ENCODE results near the gene RAB9B. TPM values are rescaled to one million over a fixed set of nuclear protein-coding genes. Genes with fewer than 3 reads are reported as not detected.

RAB9B gene
- total and polyA plus RNA-seq, 2 donors (not counting 1 experiment from before 2014, with no cell fraction given) = 0.50 to 0.90 TPM

- H3K27me3 ChIP-seq (ENCODE audit: control insufficient read depth, insufficient read depth, low read length) = no peaks in the 10 kb centered on the region
- H2AFZ ChIP-seq (ENCODE audit: low read length) = no peak overlapping the region
Observed at GRCh38 chrX:103797691-103798090, 34.4 kb downstream of the RAB9B start.

GRCh38 chrX:103794119-103794518, 37.9 kb downstream of the RAB9B start:
- no peak for TF ChIP-seq EZH2 (IDR thresholded peaks at IDR 0.05; ENCODE audit: low read length, missing control alignments)
- no peak for TF ChIP-seq CTCF (conservative IDR thresholded peaks at IDR 0.05 in 1 of 2, IDR thresholded peaks at IDR 0.05 in 1 of 2; ENCODE audit: low read depth in 1 of 2, low read length in 2 of 2)
- no peaks in the 10 kb centered on the region for H3K79me2 ChIP-seq (ENCODE audit: control insufficient read depth, insufficient read depth, low read length)
- peaks cover 4% of the 10 kb centered on the region for H3K4me1 ChIP-seq (ENCODE audit: control insufficient read depth, extremely low read depth, insufficient read depth, low read length)
- no peaks in the 10 kb centered on the region for H3K36me3 ChIP-seq (ENCODE audit: control insufficient read depth, insufficient read depth, low read length)
- H3K27ac ChIP-seq (ENCODE audit: insufficient read depth, low read length) = peak overlapping the region; percentile 67
- no peaks in the 10 kb centered on the region for H3K9me3 ChIP-seq (ENCODE audit: control insufficient read depth, insufficient read depth, low read depth, low read length)
- no peak overlapping the region for H3K4me3 ChIP-seq (replicated peaks in 1 of 4; ENCODE audit: control extremely low read depth in 1 of 4, insufficient read depth in 1 of 4, low read depth in 3 of 4, low read length in 4 of 4)
- H3K9ac ChIP-seq (ENCODE audit: insufficient read depth, low read length) = no peak overlapping the region
- peak in 1 of 2 donors; percentile 22 for DNase-seq (ENCODE audit: low read depth in 2 of 2)
- H3K4me2 ChIP-seq (ENCODE audit: extremely low read depth, insufficient read depth, low read length) = peak overlapping the region; percentile 75
- no peaks in the 10 kb centered on the region for H4K20me1 ChIP-seq (ENCODE audit: control insufficient read depth, extremely low read depth, insufficient read depth, low read length)
- peaks cover 2% of the 10 kb centered on the region for H3K27me3 ChIP-seq (ENCODE audit: control insufficient read depth, insufficient read depth, low read length)
- H2AFZ ChIP-seq (ENCODE audit: low read length) = peak overlapping the region; percentile 31

More at GRCh38 chrX:103797691-103798090, 34.4 kb downstream of the RAB9B start:
- no peaks in the 10 kb centered on the region for H3K9me3 ChIP-seq (ENCODE audit: control insufficient read depth, insufficient read depth, low read depth, low read length)
- H3K4me2 ChIP-seq (ENCODE audit: extremely low read depth, insufficient read depth, low read length) = no peak overlapping the region
- peaks cover 4% of the 10 kb centered on the region for H3K4me1 ChIP-seq (ENCODE audit: control insufficient read depth, extremely low read depth, insufficient read depth, low read length)
- no peaks in the 10 kb centered on the region for H3K36me3 ChIP-seq (ENCODE audit: control insufficient read depth, insufficient read depth, low read length)
- no peaks in the 10 kb centered on the region for H3K79me2 ChIP-seq (ENCODE audit: control insufficient read depth, insufficient read depth, low read length)
- no peaks in the 10 kb centered on the region for H4K20me1 ChIP-seq (ENCODE audit: control insufficient read depth, extremely low read depth, insufficient read depth, low read length)
- TF ChIP-seq EZH2 (IDR thresholded peaks at IDR 0.05; ENCODE audit: low read length, missing control alignments) (no peak), CTCF (conservative IDR thresholded peaks at IDR 0.05 in 1 of 2, IDR thresholded peaks at IDR 0.05 in 1 of 2; ENCODE audit: low read depth in 1 of 2, low read length in 2 of 2) (no peak)
- no peak overlapping the region for H3K9ac ChIP-seq (ENCODE audit: insufficient read depth, low read length)
- H3K4me3 ChIP-seq (replicated peaks in 1 of 4; ENCODE audit: control extremely low read depth in 1 of 4, insufficient read depth in 1 of 4, low read depth in 3 of 4, low read length in 4 of 4) = no peak overlapping the region
- peak in 1 of 2 donors; percentile 11 for DNase-seq (ENCODE audit: low read depth in 2 of 2)
- no peak overlapping the region for H3K27ac ChIP-seq (ENCODE audit: insufficient read depth, low read length)

GRCh38 chrX:103793545-103793940, 38.5 kb downstream of the RAB9B start:
- Histone ChIP-seq H3K36me3 (ENCODE audit: control insufficient read depth, insufficient read depth, low read length) (no peaks in the 10 kb centered on the region), H3K4me3 (replicated peaks in 1 of 4; ENCODE audit: control extremely low read depth in 1 of 4, insufficient read depth in 1 of 4, low read depth in 3 of 4, low read length in 4 of 4) (peak overlapping the region; percentile 28 to 52 (median 36)), H3K27me3 (ENCODE audit: control insufficient read depth, insufficient read depth, low read length) (peaks cover 2% of the 10 kb centered on the region), H4K20me1 (ENCODE audit: control insufficient read depth, extremely low read depth, insufficient read depth, low read length) (no peaks in the 10 kb centered on the region), H2AFZ (ENCODE audit: low read length) (peak overlapping the region; percentile 7), H3K9ac (ENCODE audit: insufficient read depth, low read length) (no peak overlapping the region), H3K27ac (ENCODE audit: insufficient read depth, low read length) (peak overlapping the region; percentile 67), H3K4me2 (ENCODE audit: extremely low read depth, insufficient read depth, low read length) (peak overlapping the region; percentile 75), H3K79me2 (ENCODE audit: control insufficient read depth, insufficient read depth, low read length) (no peaks in the 10 kb centered on the region), H3K4me1 (ENCODE audit: control insufficient read depth, extremely low read depth, insufficient read depth, low read length) (peaks cover 4% of the 10 kb centered on the region), H3K9me3 (ENCODE audit: control insufficient read depth, insufficient read depth, low read depth, low read length) (no peaks in the 10 kb centered on the region)
- peak in 1 of 2 donors; percentile 15 for DNase-seq (ENCODE audit: low read depth in 2 of 2)
- TF ChIP-seq CTCF (conservative IDR thresholded peaks at IDR 0.05 in 1 of 2, IDR thresholded peaks at IDR 0.05 in 1 of 2; ENCODE audit: low read depth in 1 of 2, low read length in 2 of 2) (no peak), EZH2 (IDR thresholded peaks at IDR 0.05; ENCODE audit: low read length, missing control alignments) (no peak)
